ENCODE measurements around the gene KANSL1L.

DNA sequence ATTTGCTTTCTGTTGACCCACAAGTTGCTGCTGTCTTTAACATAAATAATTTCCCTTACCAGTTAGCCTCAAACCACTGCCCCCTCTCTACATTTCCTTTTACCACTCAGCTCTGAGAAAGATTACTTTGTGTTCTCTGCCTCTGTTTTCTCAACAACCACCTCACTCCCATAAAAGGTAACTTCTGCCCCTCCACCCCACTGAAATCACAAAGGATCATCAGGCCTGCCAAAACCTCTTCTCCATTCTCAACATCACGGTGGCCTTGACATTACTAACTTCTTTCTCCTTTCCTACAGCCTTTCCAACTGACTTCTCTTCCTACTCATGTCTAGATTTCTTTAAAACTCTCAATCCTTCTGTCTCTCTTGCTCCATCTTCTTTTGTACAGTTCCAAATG, 43.9 kb upstream of the KANSL1L start:
- TF ChIP-seq, protein P1, sequence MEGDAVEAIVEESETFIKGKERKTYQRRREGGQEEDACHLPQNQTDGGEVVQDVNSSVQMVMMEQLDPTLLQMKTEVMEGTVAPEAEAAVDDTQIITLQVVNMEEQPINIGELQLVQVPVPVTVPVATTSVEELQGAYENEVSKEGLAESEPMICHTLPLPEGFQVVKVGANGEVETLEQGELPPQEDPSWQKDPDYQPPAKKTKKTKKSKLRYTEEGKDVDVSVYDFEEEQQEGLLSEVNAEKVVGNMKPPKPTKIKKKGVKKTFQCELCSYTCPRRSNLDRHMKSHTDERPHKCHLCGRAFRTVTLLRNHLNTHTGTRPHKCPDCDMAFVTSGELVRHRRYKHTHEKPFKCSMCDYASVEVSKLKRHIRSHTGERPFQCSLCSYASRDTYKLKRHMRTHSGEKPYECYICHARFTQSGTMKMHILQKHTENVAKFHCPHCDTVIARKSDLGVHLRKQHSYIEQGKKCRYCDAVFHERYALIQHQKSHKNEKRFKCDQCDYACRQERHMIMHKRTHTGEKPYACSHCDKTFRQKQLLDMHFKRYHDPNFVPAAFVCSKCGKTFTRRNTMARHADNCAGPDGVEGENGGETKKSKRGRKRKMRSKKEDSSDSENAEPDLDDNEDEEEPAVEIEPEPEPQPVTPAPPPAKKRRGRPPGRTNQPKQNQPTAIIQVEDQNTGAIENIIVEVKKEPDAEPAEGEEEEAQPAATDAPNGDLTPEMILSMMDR (IDR thresholded peaks at IDR 0.05) = no peak
- no peak for TF ChIP-seq POLR2A (IDR thresholded peaks at IDR 0.05; ENCODE audit: low read depth)
